Hematopoietic multipotent progenitor cell treated with erythropoietin and hydrocortisone succinate and interleukin-3 and kit ligand, for 8 days (in vitro differentiated cells): ENCODE results near the gene RNF130.
"Not testable (repeated sequence)": the region's sequence is repeated elsewhere in the genome, so short reads cannot be mapped to it uniquely, and the experiment has no call there.

Source experiments
- DNase-seq: peaks from one replicate; pipeline ENCODE4 v3.0.0-alpha.2; 2015

Gene RNF130

DNA sequence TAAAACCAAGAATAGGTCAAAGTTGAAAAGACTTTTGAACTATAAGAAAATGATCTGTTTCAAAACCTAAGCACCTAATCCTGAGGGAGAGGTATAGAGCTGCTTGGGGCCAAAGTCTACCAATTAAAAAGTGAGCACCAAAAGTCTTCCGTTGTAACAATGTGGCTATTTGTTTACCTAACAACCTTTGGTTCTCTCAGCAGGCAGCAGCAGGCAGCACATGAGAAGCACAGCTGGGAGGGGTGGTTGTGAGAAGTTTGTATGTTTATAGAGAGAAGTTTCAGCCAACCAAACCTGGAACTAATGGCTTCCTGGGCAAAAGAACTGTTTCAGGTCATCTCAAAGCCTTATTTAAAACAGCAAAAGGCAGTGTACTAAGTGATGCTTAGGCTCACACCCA lies 104.1 kb downstream of the RNF130 start:
- DNase-seq = no peak

DNA sequence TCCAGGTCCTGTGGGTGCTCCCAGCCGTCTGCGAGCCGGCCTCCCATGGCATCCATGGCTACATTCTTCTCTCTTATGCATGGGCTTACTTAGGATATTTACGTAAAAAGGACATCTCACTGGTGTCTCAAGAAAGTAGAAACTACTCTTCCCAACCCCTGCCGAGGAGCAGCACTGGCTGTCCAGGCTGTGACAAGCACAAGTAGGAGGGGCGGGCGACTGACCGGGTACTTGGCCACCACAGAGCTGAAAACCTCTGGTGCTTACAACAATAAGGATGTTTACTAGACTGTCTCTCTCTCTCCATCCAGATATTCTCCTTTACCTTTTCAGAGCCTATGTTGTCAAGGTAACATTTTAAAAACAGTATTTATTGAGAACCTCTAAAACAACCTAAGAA lies 107.5 kb downstream of the RNF130 start:
- no peak for DNase-seq

DNA sequence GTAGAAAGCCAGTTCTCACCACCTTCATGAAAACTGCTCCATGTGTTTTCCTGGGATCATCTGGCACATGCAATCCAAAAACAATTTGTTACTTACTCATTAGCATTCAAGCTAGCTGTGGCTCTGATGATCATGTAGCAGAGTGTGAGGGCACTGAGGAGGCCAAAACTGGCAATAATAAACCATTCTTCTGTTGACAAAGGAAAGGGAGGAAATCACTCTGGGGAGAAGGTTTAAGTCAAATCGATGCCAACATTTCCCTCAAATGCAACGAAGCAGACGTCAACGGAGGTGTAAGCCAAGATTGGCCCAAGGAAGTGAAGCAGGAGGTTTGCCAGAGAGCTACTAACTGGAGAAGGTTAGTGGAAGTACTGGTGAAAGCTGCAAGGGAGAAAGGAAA lies 108.2 kb downstream of the RNF130 start:
- no peak for DNase-seq

GRCh38 chr5:179960204-179960831 lies 111.2 kb downstream of the RNF130 start:
- no peak for DNase-seq

- DNase-seq = no peak
Observed at GRCh38 chr5:179959641-179960040, 111.9 kb downstream of the RNF130 start.

DNA sequence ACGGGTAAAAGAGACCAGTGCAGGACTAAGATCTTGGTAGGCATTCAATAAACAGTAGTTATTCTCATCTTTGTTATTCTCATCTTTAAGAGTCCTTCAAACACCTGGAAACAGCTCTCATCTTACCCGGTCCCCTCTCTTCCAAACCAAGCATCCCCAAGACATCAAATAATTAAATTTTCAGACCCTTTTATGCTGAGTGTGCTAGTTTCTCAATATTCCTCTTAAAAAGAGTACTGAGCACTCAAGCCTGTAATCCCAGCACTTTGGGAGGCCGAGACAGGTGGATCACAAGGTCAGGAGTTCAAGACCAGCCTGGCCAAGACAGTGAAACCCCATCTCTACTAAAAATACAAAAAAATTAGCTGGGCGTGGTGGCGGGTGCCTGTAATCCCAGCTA lies 112.4 kb downstream of the RNF130 start:
- DNase-seq = not testable (repeated sequence)

GRCh38 chr5:179955630-179956029 lies 115.9 kb downstream of the RNF130 start:
- no peak for DNase-seq

DNA sequence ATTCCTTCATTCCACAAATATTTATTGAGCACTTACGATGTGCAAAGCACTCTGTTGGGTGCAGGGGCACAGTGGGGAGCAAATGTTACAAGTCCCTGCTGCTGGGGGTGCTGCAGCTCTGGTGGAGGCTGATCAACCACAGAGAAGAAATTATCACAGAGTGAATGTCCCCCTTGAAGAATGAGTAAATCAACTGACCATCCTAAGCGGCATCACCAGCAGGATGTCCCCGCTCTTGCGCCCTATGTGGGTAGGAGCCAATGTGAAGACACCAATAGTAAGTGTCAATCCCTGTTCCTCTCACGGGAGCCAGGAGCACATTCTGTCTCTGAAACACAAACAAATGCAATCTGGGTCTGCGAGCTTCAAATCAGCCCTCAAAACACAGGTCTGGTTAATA lies 116.5 kb downstream of the RNF130 start:
- no peak for DNase-seq

DNA sequence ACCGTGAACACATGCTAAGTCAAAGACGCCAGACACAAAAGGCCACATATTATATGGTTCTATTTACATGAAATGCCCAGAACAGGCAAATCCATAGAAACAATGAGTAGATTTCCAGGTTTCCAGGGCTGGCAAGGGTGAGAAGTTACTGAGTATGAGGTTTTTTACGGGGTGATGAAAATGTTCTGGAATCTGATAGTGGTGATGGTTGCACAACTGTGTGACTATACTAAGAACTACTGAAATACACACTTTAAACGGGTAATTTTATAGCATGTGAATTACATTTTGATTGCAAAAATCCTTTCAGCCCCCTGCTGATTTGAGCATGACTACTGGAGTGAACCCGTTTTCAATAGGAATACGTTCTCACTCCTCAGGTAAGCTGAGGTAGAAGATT lies 117.1 kb downstream of the RNF130 start:
- no peak for DNase-seq

- no peak for DNase-seq
Observed at GRCh38 chr5:179953987-179954386, 117.6 kb downstream of the RNF130 start.

DNA sequence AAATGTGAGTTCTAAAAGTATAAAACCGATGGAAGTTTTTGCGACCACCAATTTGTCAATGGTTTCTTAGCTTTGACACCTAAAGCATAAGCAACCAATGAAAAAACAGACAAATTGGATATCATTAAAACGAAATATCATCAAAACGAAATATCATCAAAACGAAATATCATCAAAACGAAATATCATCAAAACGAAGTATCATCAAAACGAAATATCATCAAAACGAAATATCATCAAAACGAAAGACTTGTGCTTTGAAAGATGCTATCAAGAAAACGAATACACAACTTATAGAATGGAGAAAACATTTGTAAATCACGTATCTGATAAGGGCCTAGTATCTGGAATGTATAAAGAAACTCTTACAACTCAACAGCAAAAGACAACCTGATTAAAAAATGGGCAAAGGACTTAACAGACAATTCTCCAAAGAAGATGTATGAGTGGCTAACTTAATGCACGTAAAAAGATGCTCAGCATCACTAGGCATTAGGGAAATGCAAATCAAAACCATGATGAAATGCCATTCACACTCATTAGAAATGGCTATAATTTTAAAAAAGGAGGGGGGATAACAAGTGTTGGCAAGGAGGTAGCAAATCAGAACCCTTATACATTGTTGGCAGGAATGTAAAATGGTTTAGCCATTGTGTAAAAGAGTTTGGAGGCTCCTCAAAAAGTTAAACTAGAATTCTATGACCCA lies 134.4 kb downstream of the RNF130 start:
- DNase-seq = no peak

DNA sequence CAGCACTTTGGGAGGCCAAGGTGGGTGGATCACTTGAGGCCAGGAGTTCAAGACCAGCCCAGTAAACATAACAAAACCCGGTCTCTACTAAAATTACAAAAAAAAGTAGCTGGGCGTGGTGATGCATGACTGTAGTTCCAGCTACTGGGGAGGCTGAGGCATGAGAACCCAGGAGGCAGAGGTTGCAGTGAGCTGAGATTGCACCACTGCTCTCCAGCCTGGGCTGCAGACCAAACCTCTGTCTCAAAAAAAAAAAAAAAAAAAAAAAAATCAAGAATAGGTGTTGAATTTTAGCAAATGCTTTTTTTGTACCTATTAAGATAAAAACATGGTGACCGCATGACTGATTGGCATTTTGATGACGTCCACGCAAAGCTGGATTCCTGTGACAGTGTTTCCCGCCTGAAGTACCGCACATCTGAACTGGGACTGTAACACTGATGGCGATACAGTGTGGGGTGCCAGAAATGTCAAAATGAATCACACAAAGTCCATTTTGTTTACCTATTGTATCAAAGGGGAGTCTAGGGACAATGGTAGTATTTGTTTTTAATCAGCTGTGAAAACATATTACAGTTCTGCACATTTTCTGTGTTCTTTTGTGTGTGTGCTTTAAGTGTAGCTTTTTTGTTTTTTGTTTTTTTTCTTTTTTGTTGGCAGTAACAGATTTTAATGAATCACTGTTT lies 140.6 kb downstream of the RNF130 start:
- DNase-seq = no peak

- DNase-seq = no peak
Observed at GRCh38 chr5:179927824-179928223, 143.7 kb downstream of the RNF130 start.

DNA sequence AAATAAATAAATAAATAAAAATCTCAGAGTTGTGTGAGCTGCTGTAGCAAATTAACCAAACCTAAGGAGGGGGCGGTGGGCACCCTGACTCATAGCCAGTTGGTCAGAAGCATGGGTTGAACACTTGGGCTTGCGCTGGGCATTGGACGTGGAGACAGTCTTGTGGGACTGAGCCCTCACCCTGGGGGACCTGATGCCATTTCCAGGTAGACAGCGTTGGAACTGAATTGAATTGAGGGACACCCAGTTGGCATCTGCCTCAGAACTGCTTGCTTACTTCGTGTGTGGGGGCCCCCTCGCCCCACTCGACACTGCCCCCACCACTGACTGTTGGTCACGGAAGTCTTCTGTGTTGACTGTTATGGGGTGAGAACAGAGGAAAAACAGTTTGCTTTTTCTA lies 144.9 kb downstream of the RNF130 start:
- no peak for DNase-seq

- no peak for DNase-seq
Observed at GRCh38 chr5:179923436-179923835, 148.1 kb downstream of the RNF130 start.

- no peak for DNase-seq
Observed at GRCh38 chr5:179920175-179920574, 151.4 kb downstream of the RNF130 start.

DNA sequence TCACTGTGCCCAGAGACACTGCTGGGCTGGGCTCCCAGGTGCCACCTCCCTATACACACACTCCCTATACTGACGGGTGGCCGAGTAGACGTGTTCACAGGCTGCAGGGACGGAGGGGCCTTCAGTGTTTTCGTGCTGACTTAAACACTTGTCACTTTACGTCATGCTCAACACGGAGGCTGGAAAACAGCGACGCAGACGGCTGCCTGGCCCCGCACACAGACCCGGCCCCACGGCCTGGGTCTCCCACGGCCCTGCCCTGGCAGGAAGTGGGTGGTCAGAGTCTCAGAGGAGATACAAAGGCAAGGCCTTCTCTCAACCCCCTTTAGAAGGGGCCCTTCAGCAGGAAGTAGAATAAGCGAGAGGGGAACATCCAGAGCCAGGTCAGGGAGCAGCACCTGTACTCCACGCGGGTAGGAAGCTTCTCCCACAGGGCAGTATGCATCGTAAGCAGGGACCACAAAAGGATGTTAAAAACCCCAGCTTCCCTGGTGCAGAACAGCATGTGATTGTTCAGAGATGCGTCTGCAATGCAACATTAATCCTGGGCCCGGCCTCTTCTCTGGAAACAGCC lies 152.0 kb downstream of the RNF130 start:
- no peak for DNase-seq

- no peak for DNase-seq
Observed at GRCh38 chr5:179918742-179919486, 152.6 kb downstream of the RNF130 start.

- no peak for DNase-seq
Observed at GRCh38 chr5:179916523-179916922, 155.0 kb downstream of the RNF130 start.

GRCh38 chr5:179915406-179915935 lies 156.1 kb downstream of the RNF130 start:
- no peak for DNase-seq

DNA sequence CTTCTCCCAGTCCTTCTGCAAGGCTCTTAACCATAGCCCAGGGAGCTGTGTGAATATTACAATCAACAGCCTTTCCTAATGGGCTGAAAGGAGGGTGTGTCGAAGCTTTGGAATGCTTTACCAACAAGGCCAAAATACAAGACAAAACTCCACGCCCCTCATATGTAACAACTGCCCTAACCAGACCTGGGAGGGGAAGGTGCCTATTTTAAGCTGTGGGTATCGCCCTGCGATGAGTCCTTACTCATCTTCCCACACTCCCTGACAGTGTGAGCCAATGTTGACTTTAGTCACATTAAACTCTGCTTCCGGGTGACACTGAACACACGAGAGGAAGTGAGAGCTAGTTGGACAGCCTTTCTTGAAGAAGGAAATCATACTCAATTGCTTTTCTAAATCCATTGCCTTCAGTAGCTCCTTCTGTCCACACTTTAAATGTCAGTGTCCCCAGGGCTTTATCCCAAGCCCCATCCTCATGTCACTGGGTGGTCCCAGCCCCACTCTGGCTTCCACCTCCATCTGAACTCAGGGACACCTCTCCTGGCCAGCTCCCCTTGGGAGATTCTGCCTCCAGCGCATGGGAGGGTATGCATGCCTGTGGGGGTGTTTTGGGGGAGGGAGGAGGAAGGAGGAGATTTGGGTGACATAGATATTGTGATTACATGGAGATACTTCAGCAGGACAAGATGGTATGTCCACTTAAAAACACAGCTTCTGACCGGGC lies 157.4 kb downstream of the RNF130 start:
- DNase-seq = no peak

- DNase-seq = no peak
Observed at GRCh38 chr5:179913461-179913860, 158.1 kb downstream of the RNF130 start.
